C4-2B (cell line): ENCODE data around the gene ESPN.

Experiments
- CTCF ChIP-seq: fragments of 450-650 bp; conservative IDR thresholded peaks from 2 replicates; pipeline ENCODE4 v1.5.1; 2017; ENCODE audit warnings: mild to moderate bottlenecking
- ZFX ChIP-seq: fragments of 450-650 bp; IDR thresholded peaks from 2 replicates; pipeline ENCODE4 v1.6.1; 2017

GRCh38 chr1:6500544-6501278, 76.1 kb downstream of the ESPN start:
- no peak for TF ChIP-seq CTCF
- TF ChIP-seq ZFX, result no peak
